HPDE6-E6E7 (cell line): Measurements from ENCODE around the gene FOXI2.

Experiments
- DNase-seq: peaks from one replicate; pipeline ENCODE4 v3.0.0; 2011; ENCODE audit warnings: missing footprints; ENCODE audit errors: extremely low spot score

Gene FOXI2

GRCh38 chr10:127743205-127743604, 6.2 kb downstream of the FOXI2 start:
- DNase-seq, result no peak

- no peak for DNase-seq
These were observed 8.0 kb downstream of the FOXI2 start for GRCh38 chr10:127744956-127745355.

GRCh38 chr10:127745861-127746260, 8.9 kb downstream of the FOXI2 start:
- no peak for DNase-seq

- no peak for DNase-seq
These were observed 18.8 kb downstream of the FOXI2 start for GRCh38 chr10:127755753-127756152.

GRCh38 chr10:127756264-127756663, 19.3 kb downstream of the FOXI2 start:
- DNase-seq, result no peak

GRCh38 chr10:127757033-127757432, 20.0 kb downstream of the FOXI2 start:
- DNase-seq, result no peak

GRCh38 chr10:127759276-127759675, 22.3 kb downstream of the FOXI2 start:
- no peak for DNase-seq

GRCh38 chr10:127762925-127763324, 25.9 kb downstream of the FOXI2 start:
- no peak for DNase-seq

GRCh38 chr10:127774766-127775559, 38.0 kb downstream of the FOXI2 start:
- DNase-seq, result no peak

- no peak for DNase-seq
These were observed 39.8 kb downstream of the FOXI2 start for GRCh38 chr10:127776816-127777215.

GRCh38 chr10:127781412-127781811, 44.4 kb downstream of the FOXI2 start:
- DNase-seq, result no peak

GRCh38 chr10:127787873-127788272, 50.9 kb downstream of the FOXI2 start:
- no peak for DNase-seq

GRCh38 chr10:127790066-127790624, 53.2 kb downstream of the FOXI2 start:
- DNase-seq, result no peak
